Stimulated activated CD4-positive, alpha-beta T cell treated with anti-CD3 and anti-CD28 coated beads, TNF-alpha, amount 100 ng/mL, for 48 hours (primary cell): ENCODE measurements around the gene PRELID2.
"Not testable (repeated sequence)": the region's sequence is repeated elsewhere in the genome, so short reads cannot be mapped to it uniquely, and the experiment has no call there.

Experiments used
- DNase-seq, 3 donors: peaks; one replicate each; pipeline ENCODE4 v3.0.0-alpha.2; 2020; ENCODE audit warnings: low read depth in 3 of 3

Gene PRELID2

GRCh38 chr5:145834917-145835847, at the start of gene PRELID2:
Gene PRELID2 (minus strand): TSS chr5:145835342. CDS start chr5:145835251, 91 bp downstream.
- peak; percentile 22 to 55 (median 23) for DNase-seq

GRCh38 chr5:145874765-145875164, 39.6 kb upstream of the PRELID2 start:
- DNase-seq = no peak

GRCh38 chr5:145872914-145873313, 37.8 kb upstream of the PRELID2 start, which contains the start of gene GRXCR2:
Gene GRXCR2 (minus strand): TSS chr5:145873014. CDS start chr5:145872968, 46 bp downstream.
- DNase-seq = no peak

GRCh38 chr5:145872486-145872885, 37.3 kb upstream of the PRELID2 start:
- no peak for DNase-seq

GRCh38 chr5:145869753-145870152, 34.6 kb upstream of the PRELID2 start:
- no peak for DNase-seq

GRCh38 chr5:145867806-145868205, 32.7 kb upstream of the PRELID2 start:
- DNase-seq = no peak

- DNase-seq = not testable (repeated sequence)
Measured at GRCh38 chr5:145864432-145864831, 29.3 kb upstream of the PRELID2 start.

GRCh38 chr5:145863003-145863402, 27.9 kb upstream of the PRELID2 start:
- no peak for DNase-seq

GRCh38 chr5:145859897-145860296, 24.8 kb upstream of the PRELID2 start:
- DNase-seq = no peak

GRCh38 chr5:145859453-145859852, 24.3 kb upstream of the PRELID2 start:
- DNase-seq = no peak

- DNase-seq = no peak
Measured at GRCh38 chr5:145858959-145859358, 23.8 kb upstream of the PRELID2 start.

GRCh38 chr5:145856285-145856818, 21.2 kb upstream of the PRELID2 start:
- DNase-seq = peak in 2 of 3 donors; percentile 21 to 22

- DNase-seq = no peak
Measured at GRCh38 chr5:145855763-145856267, 20.7 kb upstream of the PRELID2 start.

GRCh38 chr5:145854651-145855258, 19.6 kb upstream of the PRELID2 start:
- DNase-seq = no peak

GRCh38 chr5:145853781-145854376, 18.7 kb upstream of the PRELID2 start:
- DNase-seq = no peak

GRCh38 chr5:145852990-145853389, 17.8 kb upstream of the PRELID2 start:
- no peak for DNase-seq

- DNase-seq = no peak
Measured at GRCh38 chr5:145848854-145849253, 13.7 kb upstream of the PRELID2 start.

GRCh38 chr5:145847499-145848497, 12.7 kb upstream of the PRELID2 start:
- DNase-seq = no peak

- no peak for DNase-seq
Measured at GRCh38 chr5:145846081-145846480, 10.9 kb upstream of the PRELID2 start.

- no peak for DNase-seq
Measured at GRCh38 chr5:145841299-145841698, 6.2 kb upstream of the PRELID2 start.
